HG03060 (cell line): ENCODE results near the gene PKDCC.
A peak's percentile ranks its signal among the peaks of the same experiment; 100 is the strongest.

Experiments used
- ATAC-seq: cut with Tn5 transposase; IDR thresholded peaks from one replicate; pipeline ENCODE4 v1.9.1; 2021; ENCODE audit warnings: low read depth, moderate number of reproducible peaks; ENCODE audit not compliant: unreplicated experiment

Gene PKDCC

GRCh38 chr2:42102024-42102590, 54.3 kb downstream of the PKDCC start:
- ATAC-seq, result peak; percentile 25

GRCh38 chr2:42102591-42103450, 55.0 kb downstream of the PKDCC start:
- no peak for ATAC-seq

GRCh38 chr2:42103829-42104228, 56.0 kb downstream of the PKDCC start:
- ATAC-seq, result no peak

- ATAC-seq, result no peak
Measured at GRCh38 chr2:42104621-42105020, 56.8 kb downstream of the PKDCC start.

GRCh38 chr2:42105330-42106256, 57.8 kb downstream of the PKDCC start:
- peak; percentile 60 for ATAC-seq

- no peak for ATAC-seq
Measured at GRCh38 chr2:42106257-42106816, 58.5 kb downstream of the PKDCC start.

GRCh38 chr2:42107249-42108042, 59.6 kb downstream of the PKDCC start:
- ATAC-seq, result no peak
